Hepatocyte (in vitro differentiated cells): ENCODE data around the gene PLOD2. TPM values are rescaled to one million over a fixed set of nuclear protein-coding genes. Genes with fewer than 3 reads are reported as not detected.

Experiments
- DNase-seq: peaks from one replicate; pipeline ENCODE4 v3.0.0-alpha.2; 2016; ENCODE audit warnings: low spot score
- H2AFZ ChIP-seq: fragments of 200-600 bp; sonication (generic); 2 replicates; pipeline ENCODE4 v1.6.0; 2016; ENCODE audit warnings: antibody characterized with exemption, mild to moderate bottlenecking
- H3K27ac ChIP-seq: fragments of 200-600 bp; sonication (generic); 2 replicates; pipeline ENCODE4 v1.5.1; 2016; ENCODE audit warnings: mild to moderate bottlenecking
- H3K27me3 ChIP-seq: fragments of 200-600 bp; sonication (generic); 2 replicates; pipeline ENCODE4 v1.6.1; 2016
- H3K36me3 ChIP-seq: fragments of 200-600 bp; sonication (generic); replicated peaks from 2 replicates; pipeline ENCODE4 v1.5.1; 2016; ENCODE audit warnings: low read depth; ENCODE audit not compliant: insufficient read depth
- H3K4me1 ChIP-seq: fragments of 200-600 bp; sonication (generic); 2 replicates; pipeline ENCODE4 v1.5.1; 2016; ENCODE audit warnings: mild to moderate bottlenecking, moderate library complexity; ENCODE audit not compliant: insufficient read depth
- H3K4me2 ChIP-seq: fragments of 200-600 bp; sonication (generic); 2 replicates; pipeline ENCODE4 v1.6.0; 2016
- H3K4me3 ChIP-seq: fragments of 200-600 bp; sonication (generic); 2 replicates; pipeline ENCODE4 v1.5.1; 2016; ENCODE audit warnings: mild to moderate bottlenecking
- H3K79me2 ChIP-seq: fragments of 200-600 bp; sonication (generic); 2 replicates; pipeline ENCODE4 v1.6.0; 2017; ENCODE audit warnings: mild to moderate bottlenecking
- H3K9me2 ChIP-seq: fragments of 200-600 bp; sonication (generic); replicated peaks from 2 replicates; pipeline ENCODE4 v1.6.0; 2017; ENCODE audit warnings: mild to moderate bottlenecking; ENCODE audit not compliant: insufficient read depth
- H3K9me3 ChIP-seq: fragments of 200-600 bp; sonication (generic); 2 replicates; pipeline ENCODE4 v1.5.1; 2016; ENCODE audit warnings: low read depth, mild to moderate bottlenecking
- H4K20me1 ChIP-seq: fragments of 200-600 bp; sonication (generic); 2 replicates; pipeline ENCODE4 v1.6.0; 2016; ENCODE audit warnings: mild to moderate bottlenecking; ENCODE audit not compliant: insufficient read depth, poor library complexity, severe bottlenecking
- CTCF ChIP-seq: fragments of 200-600 bp; sonication (generic); IDR thresholded peaks from 2 replicates; pipeline ENCODE4 v1.5.1; 2016; ENCODE audit warnings: antibody characterized with exemption, mild to moderate bottlenecking; ENCODE audit not compliant: poor library complexity
- EZH2 ChIP-seq: fragments of 200-600 bp; sonication (generic); IDR thresholded peaks from 2 replicates; pipeline ENCODE4 v1.6.1; 2016; ENCODE audit warnings: antibody characterized with exemption, mild to moderate bottlenecking, borderline replicate concordance
- EZH2phosphoT487 ChIP-seq: fragments of 200-600 bp; sonication (generic); IDR thresholded peaks from one replicate; pipeline ENCODE4 v1.6.1; 2018; ENCODE audit warnings: antibody characterized with exemption, mild to moderate bottlenecking, low read depth, moderate library complexity; ENCODE audit not compliant: unreplicated experiment, severe bottlenecking
- WGBS: methylation state at CpG from one replicate; pipeline ENCODE4 v1.1.6; 2016; ENCODE audit warnings: low lambda C conversion rate; ENCODE audit errors: missing lambda C conversion rate; 5-methylcytosine and 5-hydroxymethylcytosine counted together
- polyA plus RNA-seq: library from polyadenylated mRNA; unstranded; fragments of >200 nt; fragmentation: Nextera tagmentation; extraction: Ambion mirVana; gene quantifications from 2 replicates; pipeline ENCODE4 v1.2.1, GENCODE V29; 2016
- total RNA-seq: library from RNA; depleted of rRNA; stranded (reverse); fragments of >200 nt; gene quantifications from 2 replicates; pipeline ENCODE4 v1.2.3, GENCODE V29; 2014

The PLOD2 gene
- total and polyA plus RNA-seq, 2 experiments from 2014 or later, result 97.3 to 148 TPM

GRCh38 chr3:146164971-146165769 lies 4.2 kb upstream of the PLOD2 start:
- H3K27ac ChIP-seq, result peak overlapping the region; percentile 78
- WGBS, result 56% methylated on average over 7 of the region's 7 CpGs
- no peaks in the 10 kb centered on the region for H4K20me1 ChIP-seq
- no peak for TF ChIP-seq EZH2phosphoT487
- TF ChIP-seq CTCF, result no peak
- no peak for TF ChIP-seq EZH2
- H3K4me3 ChIP-seq, result no peak overlapping the region
- no peaks in the 10 kb centered on the region for H3K9me2 ChIP-seq
- peak overlapping the region; percentile 55 for H3K4me2 ChIP-seq
- H3K36me3 ChIP-seq, result no peaks in the 10 kb centered on the region
- H3K27me3 ChIP-seq, result no peaks in the 10 kb centered on the region
- no peak overlapping the region for H2AFZ ChIP-seq
- peak; percentile 36 for DNase-seq
- H3K9me3 ChIP-seq, result no peaks in the 10 kb centered on the region
- H3K4me1 ChIP-seq, result peaks cover 33% of the 10 kb centered on the region
- H3K79me2 ChIP-seq, result peaks cover 5% of the 10 kb centered on the region

DNA sequence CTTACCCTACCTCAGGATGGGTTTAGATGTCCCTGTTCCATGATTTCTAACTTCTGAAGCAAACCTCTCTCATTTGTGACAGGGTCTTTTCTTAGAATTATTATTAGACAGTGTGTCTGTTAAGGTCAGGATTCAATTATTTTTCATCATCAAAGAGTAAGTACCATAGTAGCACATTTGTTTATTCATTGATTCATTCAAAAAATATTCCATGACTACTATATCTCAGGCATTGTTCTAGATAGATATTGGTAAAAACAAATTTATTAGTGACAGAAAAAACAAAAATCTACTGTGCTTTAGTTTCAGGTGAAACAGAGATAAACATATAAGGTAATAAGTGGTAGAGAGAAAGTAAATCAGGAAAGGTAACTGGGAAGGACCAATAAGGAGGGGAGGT lies 3.5 kb upstream of the PLOD2 start:
- TF ChIP-seq EZH2 (no peak), EZH2phosphoT487 (no peak), CTCF (no peak)
- no peak overlapping the region for H2AFZ ChIP-seq
- H3K4me2 ChIP-seq, result peak overlapping the region; percentile 55
- H3K27me3 ChIP-seq, result no peaks in the 10 kb centered on the region
- peak overlapping the region; percentile 78 for H3K27ac ChIP-seq
- no peaks in the 10 kb centered on the region for H3K36me3 ChIP-seq
- DNase-seq, result no peak
- no peaks in the 10 kb centered on the region for H3K9me3 ChIP-seq
- H4K20me1 ChIP-seq, result no peaks in the 10 kb centered on the region
- peaks cover 10% of the 10 kb centered on the region for H3K79me2 ChIP-seq
- peaks cover 33% of the 10 kb centered on the region for H3K4me1 ChIP-seq
- no peak overlapping the region for H3K4me3 ChIP-seq
- no peaks in the 10 kb centered on the region for H3K9me2 ChIP-seq

GRCh38 chr3:146164071-146164470 lies 3.1 kb upstream of the PLOD2 start:
- no peak for DNase-seq
- TF ChIP-seq EZH2 (no peak), CTCF (no peak), EZH2phosphoT487 (no peak)
- H3K79me2 ChIP-seq, result peaks cover 14% of the 10 kb centered on the region
- H3K4me3 ChIP-seq, result no peak overlapping the region
- no peaks in the 10 kb centered on the region for H3K27me3 ChIP-seq
- no peaks in the 10 kb centered on the region for H4K20me1 ChIP-seq
- H3K36me3 ChIP-seq, result no peaks in the 10 kb centered on the region
- no peak overlapping the region for H2AFZ ChIP-seq
- peak overlapping the region; percentile 78 for H3K27ac ChIP-seq
- no peak overlapping the region for H3K4me2 ChIP-seq
- H3K4me1 ChIP-seq, result peaks cover 33% of the 10 kb centered on the region
- no peaks in the 10 kb centered on the region for H3K9me3 ChIP-seq
- H3K9me2 ChIP-seq, result no peaks in the 10 kb centered on the region

- no peaks in the 10 kb centered on the region for H3K27me3 ChIP-seq
- H2AFZ ChIP-seq, result no peak overlapping the region
- no peak for TF ChIP-seq CTCF
- TF ChIP-seq EZH2, result no peak
- no peak for TF ChIP-seq EZH2phosphoT487
- no peaks in the 10 kb centered on the region for H3K9me3 ChIP-seq
- H3K9me2 ChIP-seq, result no peaks in the 10 kb centered on the region
- no peak overlapping the region for H3K4me2 ChIP-seq
- H3K4me1 ChIP-seq, result peaks cover 33% of the 10 kb centered on the region
- no peak for DNase-seq
- 92% methylated on average over 2 of the region's 2 CpGs for WGBS
- H3K79me2 ChIP-seq, result peaks cover 19% of the 10 kb centered on the region
- H4K20me1 ChIP-seq, result no peaks in the 10 kb centered on the region
- H3K36me3 ChIP-seq, result no peaks in the 10 kb centered on the region
- no peak overlapping the region for H3K27ac ChIP-seq
- no peak overlapping the region for H3K4me3 ChIP-seq
These were observed 2.6 kb upstream of the PLOD2 start for GRCh38 chr3:146163584-146163983.
